ENCODE measurements around the gene IGF2.

DNA sequence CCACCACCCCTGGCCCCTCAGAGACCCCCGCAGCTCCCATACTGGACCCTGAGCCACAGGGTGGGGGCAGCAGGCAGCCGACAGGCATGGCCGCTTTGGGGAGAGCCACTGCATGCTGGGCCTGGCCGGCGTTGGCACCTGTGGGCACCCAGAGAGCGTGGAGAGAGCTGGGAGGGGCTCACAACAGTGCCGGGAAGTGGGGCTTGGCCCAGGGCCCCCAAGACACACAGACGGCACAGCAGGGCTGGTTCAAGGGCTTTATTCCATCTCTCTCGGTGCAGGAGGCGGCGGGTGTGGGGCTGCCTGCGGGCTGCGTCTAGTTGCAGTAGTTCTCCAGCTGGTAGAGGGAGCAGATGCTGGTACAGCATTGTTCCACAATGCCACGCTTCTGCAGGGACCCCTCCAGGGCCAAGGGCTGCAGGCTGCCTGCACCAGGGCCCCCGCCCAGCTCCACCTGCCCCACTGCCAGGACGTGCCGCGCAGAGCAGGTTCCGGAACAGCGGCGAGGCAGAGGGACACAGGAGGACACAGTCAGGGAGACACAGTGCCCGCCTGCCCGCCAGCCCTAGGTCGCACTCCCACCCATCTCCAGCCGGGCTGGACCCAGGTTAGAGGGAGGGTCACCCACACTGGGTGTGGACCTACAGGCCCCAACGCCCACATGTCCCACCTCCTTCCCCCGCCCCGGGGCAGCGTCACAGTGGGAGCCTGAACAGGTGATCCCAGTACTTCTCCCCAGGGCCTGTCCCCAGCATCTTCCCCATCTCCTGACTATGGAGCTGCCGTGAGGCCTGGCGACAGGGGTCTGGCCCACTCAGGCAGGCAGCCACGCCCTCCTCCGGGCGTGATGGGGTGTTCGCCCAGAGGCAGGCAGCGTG, 20.6 kb upstream of the IGF2 start:
- TF ChIP-seq GATA2 (IDR thresholded peaks at IDR 0.05; ENCODE audit: low read depth, low read length) = no peak
- TF ChIP-seq GATA3 (IDR thresholded peaks at IDR 0.05; ENCODE audit: low read depth, low read length) = no peak
